ENCODE measurements around the gene TOMM40. TPM values are rescaled to one million over a fixed set of nuclear protein-coding genes. Genes with fewer than 3 reads are reported as not detected.

Gene TOMM40
- total and polyA plus RNA-seq, 2 of the 13 experiments (the other 11 are each of a cell fraction or from before 2014, with no cell fraction given): 72.0 to 110 TPM

DNA sequence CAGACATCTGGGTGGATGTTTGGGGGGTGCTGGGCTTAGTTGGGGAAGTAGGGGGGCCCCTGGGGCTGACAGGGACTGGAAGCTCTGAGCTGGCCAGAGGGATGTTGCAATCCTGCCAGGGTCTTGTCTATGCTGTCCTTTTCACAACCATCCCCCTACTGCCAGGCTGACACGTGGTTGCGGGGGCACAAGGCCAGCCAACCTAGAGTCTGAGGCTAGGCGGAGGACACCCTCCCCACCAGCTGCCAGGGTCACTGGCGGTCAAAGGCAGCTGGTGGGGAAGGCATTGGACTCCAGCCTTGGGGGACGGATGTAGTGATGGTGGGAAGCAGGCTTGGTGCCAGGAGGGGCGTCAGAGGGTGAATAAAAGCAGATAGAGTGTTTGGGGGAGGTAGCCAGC lies 21.8 kb downstream of the TOMM40 start (continued):
- TF ChIP-seq ZFP41 (CRISPR knock-in tag; IDR thresholded peaks at IDR 0.05; ENCODE audit: borderline replicate concordance) (0 out of 2 replicates have a peak, but pooled peaks have one; percentile 40), JUN (CRISPR knock-in tag; IDR thresholded peaks at IDR 0.05) (no peak), HIVEP1 (CRISPR knock-in tag; IDR thresholded peaks at IDR 0.05) (0 out of 2 replicates have a peak, but pooled peaks have one; percentile 33), FOSL1 (CRISPR knock-in tag; IDR thresholded peaks at IDR 0.05; ENCODE audit: borderline replicate concordance) (no peak), ZNF782 (CRISPR knock-in tag; IDR thresholded peaks at IDR 0.05; ENCODE audit: borderline replicate concordance) (0 out of 2 replicates have a peak, but pooled peaks have one; percentile 60), MBD4 (IDR thresholded peaks at IDR 0.05; ENCODE audit: borderline replicate concordance, low read length) (no peak), SMAD3 (CRISPR knock-in tag; IDR thresholded peaks at IDR 0.05) (0 out of 2 replicates have a peak, but pooled peaks have one; percentile 29), TGIF2 (CRISPR knock-in tag; IDR thresholded peaks at IDR 0.05) (peak; percentile 76; the same call in 1 of the 2 replicates), PHF20 (CRISPR knock-in tag; IDR thresholded peaks at IDR 0.05) (no peak), DPF2 (CRISPR knock-in tag; IDR thresholded peaks at IDR 0.05; ENCODE audit: borderline replicate concordance, low read depth) (no peak; the same call in none of the 2 replicates)
- TF ChIP-seq, protein P1, sequence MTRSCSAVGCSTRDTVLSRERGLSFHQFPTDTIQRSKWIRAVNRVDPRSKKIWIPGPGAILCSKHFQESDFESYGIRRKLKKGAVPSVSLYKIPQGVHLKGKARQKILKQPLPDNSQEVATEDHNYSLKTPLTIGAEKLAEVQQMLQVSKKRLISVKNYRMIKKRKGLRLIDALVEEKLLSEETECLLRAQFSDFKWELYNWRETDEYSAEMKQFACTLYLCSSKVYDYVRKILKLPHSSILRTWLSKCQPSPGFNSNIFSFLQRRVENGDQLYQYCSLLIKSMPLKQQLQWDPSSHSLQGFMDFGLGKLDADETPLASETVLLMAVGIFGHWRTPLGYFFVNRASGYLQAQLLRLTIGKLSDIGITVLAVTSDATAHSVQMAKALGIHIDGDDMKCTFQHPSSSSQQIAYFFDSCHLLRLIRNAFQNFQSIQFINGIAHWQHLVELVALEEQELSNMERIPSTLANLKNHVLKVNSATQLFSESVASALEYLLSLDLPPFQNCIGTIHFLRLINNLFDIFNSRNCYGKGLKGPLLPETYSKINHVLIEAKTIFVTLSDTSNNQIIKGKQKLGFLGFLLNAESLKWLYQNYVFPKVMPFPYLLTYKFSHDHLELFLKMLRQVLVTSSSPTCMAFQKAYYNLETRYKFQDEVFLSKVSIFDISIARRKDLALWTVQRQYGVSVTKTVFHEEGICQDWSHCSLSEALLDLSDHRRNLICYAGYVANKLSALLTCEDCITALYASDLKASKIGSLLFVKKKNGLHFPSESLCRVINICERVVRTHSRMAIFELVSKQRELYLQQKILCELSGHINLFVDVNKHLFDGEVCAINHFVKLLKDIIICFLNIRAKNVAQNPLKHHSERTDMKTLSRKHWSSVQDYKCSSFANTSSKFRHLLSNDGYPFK (CRISPR knock-in tag; IDR thresholded peaks at IDR 0.05; ENCODE audit: borderline replicate concordance): no peak
- TF ChIP-seq, protein P2, sequence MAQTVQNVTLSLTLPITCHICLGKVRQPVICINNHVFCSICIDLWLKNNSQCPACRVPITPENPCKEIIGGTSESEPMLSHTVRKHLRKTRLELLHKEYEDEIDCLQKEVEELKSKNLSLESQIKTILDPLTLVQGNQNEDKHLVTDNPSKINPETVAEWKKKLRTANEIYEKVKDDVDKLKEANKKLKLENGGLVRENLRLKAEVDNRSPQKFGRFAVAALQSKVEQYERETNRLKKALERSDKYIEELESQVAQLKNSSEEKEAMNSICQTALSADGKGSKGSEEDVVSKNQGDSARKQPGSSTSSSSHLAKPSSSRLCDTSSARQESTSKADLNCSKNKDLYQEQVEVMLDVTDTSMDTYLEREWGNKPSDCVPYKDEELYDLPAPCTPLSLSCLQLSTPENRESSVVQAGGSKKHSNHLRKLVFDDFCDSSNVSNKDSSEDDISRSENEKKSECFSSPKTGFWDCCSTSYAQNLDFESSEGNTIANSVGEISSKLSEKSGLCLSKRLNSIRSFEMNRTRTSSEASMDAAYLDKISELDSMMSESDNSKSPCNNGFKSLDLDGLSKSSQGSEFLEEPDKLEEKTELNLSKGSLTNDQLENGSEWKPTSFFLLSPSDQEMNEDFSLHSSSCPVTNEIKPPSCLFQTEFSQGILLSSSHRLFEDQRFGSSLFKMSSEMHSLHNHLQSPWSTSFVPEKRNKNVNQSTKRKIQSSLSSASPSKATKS (CRISPR knock-in tag; IDR thresholded peaks at IDR 0.05): no peak
- TF ChIP-seq, protein P3, sequence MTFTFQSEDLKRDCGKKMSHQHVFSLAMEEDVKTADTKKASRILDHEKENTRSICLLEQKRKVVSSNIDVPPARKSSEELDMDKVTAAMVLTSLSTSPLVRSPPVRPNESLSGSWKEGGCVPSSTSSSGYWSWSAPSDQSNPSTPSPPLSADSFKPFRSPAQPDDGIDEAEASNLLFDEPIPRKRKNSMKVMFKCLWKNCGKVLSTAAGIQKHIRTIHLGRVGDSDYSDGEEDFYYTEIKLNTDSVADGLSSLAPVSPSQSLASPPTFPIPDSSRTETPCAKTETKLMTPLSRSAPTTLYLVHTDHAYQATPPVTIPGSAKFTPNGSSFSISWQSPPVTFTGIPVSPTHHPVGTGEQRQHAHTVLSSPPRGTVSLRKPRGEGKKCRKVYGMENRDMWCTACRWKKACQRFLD (CRISPR knock-in tag; IDR thresholded peaks at IDR 0.05; ENCODE audit: borderline replicate concordance): no peak
- TF ChIP-seq, protein P4, sequence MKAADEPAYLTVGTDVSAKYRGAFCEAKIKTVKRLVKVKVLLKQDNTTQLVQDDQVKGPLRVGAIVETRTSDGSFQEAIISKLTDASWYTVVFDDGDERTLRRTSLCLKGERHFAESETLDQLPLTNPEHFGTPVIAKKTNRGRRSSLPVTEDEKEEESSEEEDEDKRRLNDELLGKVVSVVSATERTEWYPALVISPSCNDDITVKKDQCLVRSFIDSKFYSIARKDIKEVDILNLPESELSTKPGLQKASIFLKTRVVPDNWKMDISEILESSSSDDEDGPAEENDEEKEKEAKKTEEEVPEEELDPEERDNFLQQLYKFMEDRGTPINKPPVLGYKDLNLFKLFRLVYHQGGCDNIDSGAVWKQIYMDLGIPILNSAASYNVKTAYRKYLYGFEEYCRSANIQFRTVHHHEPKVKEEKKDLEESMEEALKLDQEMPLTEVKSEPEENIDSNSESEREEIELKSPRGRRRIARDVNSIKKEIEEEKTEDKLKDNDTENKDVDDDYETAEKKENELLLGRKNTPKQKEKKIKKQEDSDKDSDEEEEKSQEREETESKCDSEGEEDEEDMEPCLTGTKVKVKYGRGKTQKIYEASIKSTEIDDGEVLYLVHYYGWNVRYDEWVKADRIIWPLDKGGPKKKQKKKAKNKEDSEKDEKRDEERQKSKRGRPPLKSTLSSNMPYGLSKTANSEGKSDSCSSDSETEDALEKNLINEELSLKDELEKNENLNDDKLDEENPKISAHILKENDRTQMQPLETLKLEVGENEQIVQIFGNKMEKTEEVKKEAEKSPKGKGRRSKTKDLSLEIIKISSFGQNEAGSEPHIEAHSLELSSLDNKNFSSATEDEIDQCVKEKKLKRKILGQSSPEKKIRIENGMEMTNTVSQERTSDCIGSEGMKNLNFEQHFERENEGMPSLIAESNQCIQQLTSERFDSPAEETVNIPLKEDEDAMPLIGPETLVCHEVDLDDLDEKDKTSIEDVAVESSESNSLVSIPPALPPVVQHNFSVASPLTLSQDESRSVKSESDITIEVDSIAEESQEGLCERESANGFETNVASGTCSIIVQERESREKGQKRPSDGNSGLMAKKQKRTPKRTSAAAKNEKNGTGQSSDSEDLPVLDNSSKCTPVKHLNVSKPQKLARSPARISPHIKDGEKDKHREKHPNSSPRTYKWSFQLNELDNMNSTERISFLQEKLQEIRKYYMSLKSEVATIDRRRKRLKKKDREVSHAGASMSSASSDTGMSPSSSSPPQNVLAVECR (CRISPR knock-in tag; IDR thresholded peaks at IDR 0.05; ENCODE audit: borderline replicate concordance): peak; percentile 78; the same call in 1 of the 2 replicates
- TF ChIP-seq, protein P5, sequence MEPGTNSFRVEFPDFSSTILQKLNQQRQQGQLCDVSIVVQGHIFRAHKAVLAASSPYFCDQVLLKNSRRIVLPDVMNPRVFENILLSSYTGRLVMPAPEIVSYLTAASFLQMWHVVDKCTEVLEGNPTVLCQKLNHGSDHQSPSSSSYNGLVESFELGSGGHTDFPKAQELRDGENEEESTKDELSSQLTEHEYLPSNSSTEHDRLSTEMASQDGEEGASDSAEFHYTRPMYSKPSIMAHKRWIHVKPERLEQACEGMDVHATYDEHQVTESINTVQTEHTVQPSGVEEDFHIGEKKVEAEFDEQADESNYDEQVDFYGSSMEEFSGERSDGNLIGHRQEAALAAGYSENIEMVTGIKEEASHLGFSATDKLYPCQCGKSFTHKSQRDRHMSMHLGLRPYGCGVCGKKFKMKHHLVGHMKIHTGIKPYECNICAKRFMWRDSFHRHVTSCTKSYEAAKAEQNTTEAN (CRISPR knock-in tag; conservative IDR thresholded peaks at IDR 0.05): no peak
- TF ChIP-seq, protein P6, sequence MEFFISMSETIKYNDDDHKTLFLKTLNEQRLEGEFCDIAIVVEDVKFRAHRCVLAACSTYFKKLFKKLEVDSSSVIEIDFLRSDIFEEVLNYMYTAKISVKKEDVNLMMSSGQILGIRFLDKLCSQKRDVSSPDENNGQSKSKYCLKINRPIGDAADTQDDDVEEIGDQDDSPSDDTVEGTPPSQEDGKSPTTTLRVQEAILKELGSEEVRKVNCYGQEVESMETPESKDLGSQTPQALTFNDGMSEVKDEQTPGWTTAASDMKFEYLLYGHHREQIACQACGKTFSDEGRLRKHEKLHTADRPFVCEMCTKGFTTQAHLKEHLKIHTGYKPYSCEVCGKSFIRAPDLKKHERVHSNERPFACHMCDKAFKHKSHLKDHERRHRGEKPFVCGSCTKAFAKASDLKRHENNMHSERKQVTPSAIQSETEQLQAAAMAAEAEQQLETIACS (CRISPR knock-in tag; IDR thresholded peaks at IDR 0.05): no peak

All from HepG2 (cell line).